SK-N-SH treated with all-trans-retinoic acid at 6 μM for 48 hours (cell line): ENCODE data around the gene IWS1.
"Not testable (repeated sequence)": the region's sequence is repeated elsewhere in the genome, so short reads cannot be mapped to it uniquely, and the experiment has no call there.

ENCODE experiments used
- ATAC-seq: fragments of 200-7000 bp; cut with Tn5 transposase; 3 replicates; pipeline ENCODE4 v1.9.1; 2020; ENCODE audit warnings: mild to moderate bottlenecking, moderate library complexity
- ARNTL ChIP-seq: fragments of 450-650 bp; formaldehyde crosslinking; IDR thresholded peaks from 2 replicates; pipeline ENCODE4 v1.5.0; 2020; ENCODE audit warnings: low read depth, mild to moderate bottlenecking, moderate library complexity, borderline replicate concordance
- CREB5 ChIP-seq: fragments of 250-450 bp; sonication (Bioruptor Pico); IDR thresholded peaks from 2 replicates; pipeline ENCODE4 v1.5.1; 2020; ENCODE audit warnings: low read depth, mild to moderate bottlenecking, moderate library complexity
- CSDC2 ChIP-seq: fragments of 250-450 bp; sonication (Bioruptor Pico); IDR thresholded peaks from 2 replicates; pipeline ENCODE4 v1.5.0; 2020; ENCODE audit warnings: mild to moderate bottlenecking, moderate library complexity
- ESRRG ChIP-seq: fragments of 250-450 bp; sonication (Bioruptor Pico); IDR thresholded peaks from 2 replicates; pipeline ENCODE4 v1.6.1; 2021; ENCODE audit warnings: mild to moderate bottlenecking
- GLIS3 ChIP-seq: fragments of 250-450 bp; sonication (Bioruptor Pico); IDR thresholded peaks from 2 replicates; pipeline ENCODE4 v1.5.0; 2020; ENCODE audit warnings: mild to moderate bottlenecking, moderate library complexity
- ISL1 ChIP-seq: fragments of 250-450 bp; sonication (Bioruptor Pico); IDR thresholded peaks from 2 replicates; pipeline ENCODE4 v2.1.2; 2022; ENCODE audit warnings: mild to moderate bottlenecking, moderate library complexity
- OSR1 ChIP-seq: fragments of 250-450 bp; sonication (Bioruptor Pico); IDR thresholded peaks from 2 replicates; pipeline ENCODE4 v1.8.0; 2022; ENCODE audit warnings: moderate library complexity, mild to moderate bottlenecking, inconsistent platforms
- POU6F1 ChIP-seq: fragments of 250-450 bp; sonication (Bioruptor Pico); IDR thresholded peaks from 2 replicates; pipeline ENCODE4 v1.8.0; 2021; ENCODE audit warnings: low read depth, mild to moderate bottlenecking, moderate library complexity, borderline replicate concordance
- PPARA ChIP-seq: fragments of 250-450 bp; sonication (Bioruptor Pico); IDR thresholded peaks from 2 replicates; pipeline ENCODE4 v1.5.0; 2020; ENCODE audit warnings: mild to moderate bottlenecking, borderline replicate concordance
- RARB ChIP-seq: fragments of 250-450 bp; sonication (Bioruptor Pico); IDR thresholded peaks from 2 replicates; pipeline ENCODE4 v1.8.0; 2021; ENCODE audit warnings: mild to moderate bottlenecking, moderate library complexity
- SNAI2 ChIP-seq: fragments of 250-450 bp; sonication (Bioruptor Pico); IDR thresholded peaks from 2 replicates; pipeline ENCODE4 v1.5.0; 2020; ENCODE audit warnings: mild to moderate bottlenecking, moderate library complexity
- TCF4 ChIP-seq: fragments of 250-450 bp; sonication (Bioruptor Pico); IDR thresholded peaks from 2 replicates; pipeline ENCODE4 v1.8.0; 2021; ENCODE audit warnings: mild to moderate bottlenecking, moderate library complexity, borderline replicate concordance
- TOX ChIP-seq: fragments of 250-450 bp; sonication (Bioruptor Pico); IDR thresholded peaks from 2 replicates; pipeline ENCODE4 v1.8.0; 2021; ENCODE audit warnings: mild to moderate bottlenecking, moderate library complexity, borderline replicate concordance
- TSHZ2 ChIP-seq: fragments of 250-450 bp; sonication (Bioruptor Pico); IDR thresholded peaks from 2 replicates; pipeline ENCODE4 v1.5.0; 2020; ENCODE audit warnings: mild to moderate bottlenecking, moderate library complexity
- ZC3H10 ChIP-seq: fragments of 250-450 bp; sonication (Bioruptor Pico); IDR thresholded peaks from 2 replicates; pipeline ENCODE4 v1.5.1; 2021; ENCODE audit warnings: mild to moderate bottlenecking, moderate library complexity
- ZFP30 ChIP-seq: fragments of 450-650 bp; formaldehyde crosslinking; IDR thresholded peaks from 2 replicates; pipeline ENCODE4 v1.5.0; 2022; ENCODE audit warnings: mild to moderate bottlenecking, moderate library complexity
- ZNF565 ChIP-seq: fragments of 450-650 bp; formaldehyde crosslinking; conservative IDR thresholded peaks from 2 replicates; pipeline ENCODE4 v1.5.0; 2020; ENCODE audit warnings: low read depth, mild to moderate bottlenecking, moderate library complexity
- ZNF70 ChIP-seq: fragments of 450-650 bp; formaldehyde crosslinking; IDR thresholded peaks from 2 replicates; pipeline ENCODE4 v1.5.0; 2020; ENCODE audit warnings: mild to moderate bottlenecking, moderate library complexity
- ZNF8 ChIP-seq: fragments of 450-650 bp; formaldehyde crosslinking; IDR thresholded peaks from 2 replicates; pipeline ENCODE4 v1.5.0; 2020; ENCODE audit warnings: mild to moderate bottlenecking, moderate library complexity
- TF ChIP-seq, protein P1 (sequence below): fragments of 250-450 bp; sonication (Bioruptor Pico); IDR thresholded peaks from 2 replicates; pipeline ENCODE4 v1.8.0; 2020; ENCODE audit warnings: mild to moderate bottlenecking, moderate library complexity, borderline replicate concordance

IWS1 gene

GRCh38 chr2:127543013-127543501, 16.8 kb upstream of the IWS1 start:
- not testable (repeated sequence) for ATAC-seq

GRCh38 chr2:127542231-127542630, 15.9 kb upstream of the IWS1 start:
- no peak for ATAC-seq
- no peak for TF ChIP-seq SNAI2 (CRISPR knock-in tag)
- no peak for TF ChIP-seq ZNF70
- TF ChIP-seq RARB (CRISPR knock-in tag), result no peak
- no peak for TF ChIP-seq OSR1
- TF ChIP-seq POU6F1 (CRISPR knock-in tag), result no peak

DNA sequence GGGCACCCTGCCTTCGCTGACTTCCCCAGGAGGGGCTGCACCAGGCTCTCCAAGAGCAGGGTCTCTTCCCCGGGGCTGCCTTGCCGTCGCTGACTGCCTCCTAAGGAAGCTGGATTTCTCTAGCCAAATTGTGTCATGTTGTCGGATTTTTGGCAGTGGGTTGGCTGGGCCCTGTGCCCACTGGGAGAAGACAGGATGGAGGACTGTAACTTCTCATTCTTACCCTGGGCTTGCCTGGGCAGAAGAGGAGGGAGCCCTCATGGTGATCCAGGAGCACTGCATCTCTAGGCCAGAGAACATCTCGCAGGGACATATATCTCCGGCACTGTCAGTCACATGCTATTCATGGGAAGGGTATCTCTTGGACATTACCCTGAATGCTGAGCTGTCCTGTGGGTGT, 15.5 kb upstream of the IWS1 start:
- TF ChIP-seq, protein P1, sequence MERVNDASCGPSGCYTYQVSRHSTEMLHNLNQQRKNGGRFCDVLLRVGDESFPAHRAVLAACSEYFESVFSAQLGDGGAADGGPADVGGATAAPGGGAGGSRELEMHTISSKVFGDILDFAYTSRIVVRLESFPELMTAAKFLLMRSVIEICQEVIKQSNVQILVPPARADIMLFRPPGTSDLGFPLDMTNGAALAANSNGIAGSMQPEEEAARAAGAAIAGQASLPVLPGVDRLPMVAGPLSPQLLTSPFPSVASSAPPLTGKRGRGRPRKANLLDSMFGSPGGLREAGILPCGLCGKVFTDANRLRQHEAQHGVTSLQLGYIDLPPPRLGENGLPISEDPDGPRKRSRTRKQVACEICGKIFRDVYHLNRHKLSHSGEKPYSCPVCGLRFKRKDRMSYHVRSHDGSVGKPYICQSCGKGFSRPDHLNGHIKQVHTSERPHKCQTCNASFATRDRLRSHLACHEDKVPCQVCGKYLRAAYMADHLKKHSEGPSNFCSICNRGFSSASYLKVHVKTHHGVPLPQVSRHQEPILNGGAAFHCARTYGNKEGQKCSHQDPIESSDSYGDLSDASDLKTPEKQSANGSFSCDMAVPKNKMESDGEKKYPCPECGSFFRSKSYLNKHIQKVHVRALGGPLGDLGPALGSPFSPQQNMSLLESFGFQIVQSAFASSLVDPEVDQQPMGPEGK, result no peak
- no peak for TF ChIP-seq TSHZ2
- no peak for TF ChIP-seq ZNF8 (CRISPR knock-in tag)
- TF ChIP-seq GLIS3 (CRISPR knock-in tag), result no peak
- TF ChIP-seq ZNF70, result no peak
- TF ChIP-seq TOX (CRISPR knock-in tag), result no peak
- no peak for TF ChIP-seq ZC3H10 (CRISPR knock-in tag)
- TF ChIP-seq TCF4 (CRISPR knock-in tag), result no peak
- no peak for TF ChIP-seq ARNTL (CRISPR knock-in tag)
- TF ChIP-seq ZFP30, result no peak
- no peak for TF ChIP-seq ZNF565 (CRISPR knock-in tag)
- no peak for TF ChIP-seq ESRRG
- TF ChIP-seq ISL1 (CRISPR knock-in tag), result no peak
- TF ChIP-seq SNAI2 (CRISPR knock-in tag), result no peak
- no peak for TF ChIP-seq CREB5
- no peak for ATAC-seq

DNA sequence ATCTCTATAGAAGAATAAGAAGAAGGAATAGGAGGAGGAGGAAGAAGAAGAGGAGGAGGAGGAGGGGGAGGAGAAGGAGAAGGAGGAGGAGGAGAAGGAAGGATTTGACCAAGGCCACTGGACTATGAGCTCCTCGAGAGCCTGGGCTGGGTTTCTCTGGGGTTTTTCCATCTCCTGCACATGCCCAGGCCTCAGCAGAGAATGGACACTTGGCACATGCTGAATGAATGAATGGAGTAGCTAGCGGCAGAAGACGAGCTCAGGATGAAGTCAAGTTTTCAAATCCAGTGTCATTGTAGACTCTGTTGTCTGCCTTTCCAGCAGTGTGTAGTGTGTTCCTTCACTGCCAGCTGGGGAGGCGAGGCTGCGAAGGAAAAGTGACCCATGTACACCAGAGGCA, 11.4 kb upstream of the IWS1 start:
- ATAC-seq, result no peak
- TF ChIP-seq ARNTL (CRISPR knock-in tag) (no peak), CREB5 (no peak), CSDC2 (CRISPR knock-in tag) (no peak), ZNF565 (CRISPR knock-in tag) (no peak), ZFP30 (no peak), TOX (CRISPR knock-in tag) (no peak), TSHZ2 (no peak), PPARA (CRISPR knock-in tag) (no peak), RARB (CRISPR knock-in tag) (no peak), TCF4 (CRISPR knock-in tag) (no peak), ZNF8 (CRISPR knock-in tag) (no peak), ESRRG (no peak), GLIS3 (CRISPR knock-in tag) (no peak), ZC3H10 (CRISPR knock-in tag) (no peak), OSR1 (no peak), POU6F1 (CRISPR knock-in tag) (no peak), ZNF70 (no peak)
